ENCODE results near the gene EP400.

- TF ChIP-seq CTCF (IDR thresholded peaks at IDR 0.05) (no peak), POLR2A (IDR thresholded peaks at IDR 0.05) (no peak)
Observed at GRCh38 chr12:132100306-132101065, 150.7 kb downstream of the EP400 start.
